PC-9 (cell line): ENCODE results near the gene IL17RA. TPM values are rescaled to one million over a fixed set of nuclear protein-coding genes. Genes with fewer than 3 reads are reported as not detected.
A peak's percentile ranks its signal among the peaks of the same experiment; 100 is the strongest.

ENCODE experiments used
- BruUV-seq: library from RNA; stranded (reverse); fragments of 400-500 nt; replicated peaks from 2 replicates; lab custom pipeline; 2021; lab: Mats Ljungman, UMichigan
- CTCF ChIA-PET: fragments of 300-600 bp; sonication (Branson Sonifier 250); formaldehyde crosslinking; loops from one replicate; lab custom pipeline; 2022; ENCODE audit warnings: antibody characterized with exemption; lab: Charles Lee
- POLR2A ChIA-PET: fragments of 300-600 bp; sonication (Branson Sonifier 250); formaldehyde crosslinking; loops from one replicate; lab custom pipeline; 2022; ENCODE audit warnings: antibody characterized with exemption; ENCODE audit not compliant: unreplicated experiment; lab: Charles Lee
- DNase-seq, 2 experiments: peaks; one replicate each; pipeline versions ENCODE4 v3.0.0 to v3.0.0-alpha.2; 2015 to 2022; ENCODE audit warnings: mixed read lengths in 1 of 2
- H2AFZ ChIP-seq: fragments of 200-600 bp; sonication (generic); 2 replicates; pipeline ENCODE4 v1.8.1; 2017; ENCODE audit warnings: antibody characterized with exemption
- H3F3A ChIP-seq: fragments of 200-600 bp; sonication (generic); 2 replicates; pipeline ENCODE4 v1.8.1; 2017; ENCODE audit warnings: antibody characterized with exemption, mild to moderate bottlenecking, low read depth; ENCODE audit not compliant: insufficient read depth
- H3K27ac ChIP-seq: fragments of 200-600 bp; sonication (generic); 2 replicates; pipeline ENCODE4 v1.6.1; 2016; ENCODE audit warnings: mixed run types
- H3K27me3 ChIP-seq: fragments of 200-600 bp; sonication (generic); 2 replicates; pipeline ENCODE4 v1.6.1; 2016; ENCODE audit warnings: low read depth, mixed run types; ENCODE audit not compliant: insufficient read depth
- H3K36me3 ChIP-seq: fragments of 200-600 bp; sonication (generic); 2 replicates; pipeline ENCODE4 v1.6.1; 2016; ENCODE audit warnings: low read depth, mixed run types
- H3K4me1 ChIP-seq: fragments of 200-600 bp; sonication (generic); replicated peaks from 2 replicates; pipeline ENCODE4 v1.6.1; 2016; ENCODE audit warnings: mixed run types; ENCODE audit not compliant: insufficient read depth
- H3K4me2 ChIP-seq: fragments of 200-600 bp; sonication (generic); 2 replicates; pipeline ENCODE4 v1.6.1; 2017; ENCODE audit warnings: mixed run types
- H3K4me3 ChIP-seq: fragments of 200-600 bp; sonication (generic); 2 replicates; pipeline ENCODE4 v1.6.1; 2016; ENCODE audit warnings: mixed run types
- H3K79me2 ChIP-seq: fragments of 200-600 bp; sonication (generic); 2 replicates; pipeline ENCODE4 v1.6.1; 2017; ENCODE audit warnings: low read depth, mixed run types
- H3K9me2 ChIP-seq: fragments of 200-600 bp; sonication (generic); 2 replicates; pipeline ENCODE4 v1.8.1; 2017; ENCODE audit warnings: mild to moderate bottlenecking; ENCODE audit not compliant: insufficient read depth
- H3K9me3 ChIP-seq: fragments of 200-600 bp; sonication (generic); 2 replicates; pipeline ENCODE4 v1.8.1; 2016; ENCODE audit warnings: low read depth; ENCODE audit not compliant: insufficient read depth
- H4K20me1 ChIP-seq: fragments of 200-600 bp; sonication (generic); 2 replicates; pipeline ENCODE4 v1.8.1; 2017; ENCODE audit not compliant: insufficient read depth
- CTCF ChIP-seq: fragments of 200-600 bp; sonication (generic); conservative IDR thresholded peaks from 2 replicates; pipeline ENCODE4 v1.6.1; 2017; ENCODE audit warnings: mixed run types, antibody characterized with exemption, mild to moderate bottlenecking, moderate library complexity
- EZH2 ChIP-seq: fragments of 200-600 bp; sonication (generic); IDR thresholded peaks from 2 replicates; pipeline ENCODE4 v1.8.0; 2017; ENCODE audit warnings: antibody characterized with exemption, low read depth
- intact Hi-C: fragments of 100-400 bp; cut with micrococcal nuclease; formaldehyde crosslinking; loops from one replicate; pipeline ENCODE4 v1.10.0; 2022; ENCODE audit not compliant: unreplicated experiment
- total RNA-seq: library from RNA; stranded (reverse); gene quantifications from 2 replicates; pipeline ENCODE4 v1.2.3, GENCODE V29; 2021

Gene IL17RA
- total RNA-seq, 1 experiment from 2014 or later: 8.2 TPM

- intact Hi-C loops: no loop called here
- H4K20me1 ChIP-seq: no peaks in the 10 kb centered on the region
- H3K27me3 ChIP-seq: no peaks in the 10 kb centered on the region
- no peak overlapping the region for H3K4me3 ChIP-seq
- DNase-seq: no peak
- no peak overlapping the region for H2AFZ ChIP-seq
- no TSS peak for BruUV-seq
- H3K27ac ChIP-seq: no peak overlapping the region
- H3K36me3 ChIP-seq: no peaks in the 10 kb centered on the region
- no peak for TF ChIP-seq CTCF
- no peak for TF ChIP-seq EZH2
- ChIA-PET CTCF (no interaction called here), POLR2A (no interaction called here)
- peaks cover 5% of the 10 kb centered on the region; the same call in 1 of the 2 replicates for H3F3A ChIP-seq
- 0 out of 2 replicates have a peak, but pooled peaks cover 9% of the 10 kb centered on the region for H3K4me1 ChIP-seq
- H3K9me3 ChIP-seq: no peaks in the 10 kb centered on the region
- H3K4me2 ChIP-seq: no peak overlapping the region
- no peaks in the 10 kb centered on the region for H3K9me2 ChIP-seq
- H3K79me2 ChIP-seq: peaks cover 37% of the 10 kb centered on the region
These were observed 71.1 kb downstream of the IL17RA start for GRCh38 chr22:17155941-17156340.

- H3K27me3 ChIP-seq: no peaks in the 10 kb centered on the region
- H4K20me1 ChIP-seq: no peaks in the 10 kb centered on the region
- no peak overlapping the region for H3K27ac ChIP-seq
- peak overlapping the region; percentile 76 for H3K4me2 ChIP-seq
- no TSS peak for BruUV-seq
- H3K4me1 ChIP-seq: 0 out of 2 replicates have a peak, but pooled peaks cover 9% of the 10 kb centered on the region
- H3K79me2 ChIP-seq: peaks cover 31% of the 10 kb centered on the region
- no peaks in the 10 kb centered on the region for H3K9me2 ChIP-seq
- H3K36me3 ChIP-seq: no peaks in the 10 kb centered on the region
- H3K9me3 ChIP-seq: no peaks in the 10 kb centered on the region
- TF ChIP-seq EZH2 (no peak), CTCF (no peak)
- peak overlapping the region; percentile 88 for H3K4me3 ChIP-seq
- no peak overlapping the region for H2AFZ ChIP-seq
- CTCF ChIA-PET: no interaction called here
- DNase-seq: no peak
- POLR2A ChIA-PET: no interaction called here
- H3F3A ChIP-seq: peaks cover 5% of the 10 kb centered on the region; the same call in 1 of the 2 replicates
- intact Hi-C loops: no loop called here
These were observed 72.9 kb downstream of the IL17RA start for GRCh38 chr22:17157714-17158113.

- H3K36me3 ChIP-seq: no peaks in the 10 kb centered on the region
- peak overlapping the region; percentile 88 for H3K4me3 ChIP-seq
- H3F3A ChIP-seq: peaks cover 5% of the 10 kb centered on the region; the same call in 1 of the 2 replicates
- H3K27ac ChIP-seq: peak overlapping the region; percentile 58
- intact Hi-C loops: no loop called here
- H3K79me2 ChIP-seq: peaks cover 31% of the 10 kb centered on the region
- H3K9me2 ChIP-seq: no peaks in the 10 kb centered on the region
- no peak for DNase-seq
- no peaks in the 10 kb centered on the region for H4K20me1 ChIP-seq
- H3K4me2 ChIP-seq: peak overlapping the region; percentile 76
- no TSS peak for BruUV-seq
- ChIA-PET POLR2A (no interaction called here), CTCF (no interaction called here)
- H2AFZ ChIP-seq: peak overlapping the region; percentile 90
- no peak for TF ChIP-seq CTCF
- no peak for TF ChIP-seq EZH2
- no peaks in the 10 kb centered on the region for H3K9me3 ChIP-seq
- H3K27me3 ChIP-seq: no peaks in the 10 kb centered on the region
- 0 out of 2 replicates have a peak, but pooled peaks cover 9% of the 10 kb centered on the region for H3K4me1 ChIP-seq
These were observed 73.4 kb downstream of the IL17RA start for GRCh38 chr22:17158176-17158567.
